Stimulated activated naive CD4-positive, alpha-beta T cell (primary cell): Measurements from ENCODE around the gene FAM131B.
A peak's percentile ranks its signal among the peaks of the same experiment; 100 is the strongest.
"Not testable (repeated sequence)": the region's sequence is repeated elsewhere in the genome, so short reads cannot be mapped to it uniquely, and the experiment has no call there.

Experiments used
- DNase-seq, 6 experiments: peaks; one replicate each; lab custom pipeline; 2025; lab: John Stamatoyannopoulos, UW

Gene FAM131B

DNA sequence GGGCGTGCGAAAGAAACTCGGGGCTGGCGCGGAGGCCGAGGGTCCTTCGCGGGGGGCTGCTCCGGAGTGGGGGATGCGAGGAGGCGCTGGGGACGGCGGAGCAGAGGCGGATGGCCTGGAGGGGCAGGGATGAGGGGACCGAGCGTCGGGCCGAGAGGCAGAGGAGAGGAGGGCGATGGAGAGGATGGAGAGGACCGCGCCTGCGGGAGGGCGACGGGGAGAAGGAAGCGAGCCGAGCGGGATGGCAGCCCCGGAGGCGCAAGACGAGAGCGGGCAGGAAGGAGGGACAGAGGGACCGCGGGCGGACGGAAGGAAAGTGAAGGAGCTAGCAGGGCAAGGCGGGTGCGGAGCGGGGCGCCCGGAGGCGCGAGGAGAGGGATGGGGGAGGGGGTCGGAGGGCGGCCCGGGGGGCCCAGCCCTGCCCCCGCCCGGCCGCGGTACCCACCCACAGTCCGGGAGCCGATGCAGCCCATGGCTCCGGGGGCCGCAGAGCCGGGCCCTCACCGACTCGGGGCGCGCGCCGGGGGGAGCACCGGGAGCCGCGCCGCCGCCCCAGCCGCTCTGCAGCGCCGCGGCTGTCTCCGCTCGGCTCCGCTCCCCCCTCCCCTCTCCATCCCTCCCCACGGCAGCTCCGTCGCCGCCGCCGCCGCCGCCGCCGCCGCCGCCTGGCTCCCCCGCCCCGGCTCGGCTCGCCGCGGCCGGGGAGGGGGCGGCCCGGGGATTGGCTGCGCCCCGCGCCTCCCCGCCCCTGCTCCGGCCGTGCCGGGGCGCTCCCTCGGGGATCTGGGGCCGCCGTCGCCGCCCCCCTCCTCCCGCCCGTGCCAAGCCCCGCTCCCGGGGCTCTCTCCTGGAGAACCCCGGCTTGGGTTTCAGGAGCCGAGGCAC, at the start of gene FAM131B:
TSS of gene FAM131B (minus strand) at position 583 of the 885 bp plus-strand sequence. CDS start at position 473, 110 bp downstream.
- DNase-seq = peak in 4 of 6 experiments; percentile 7 to 28 (median 16)

DNA sequence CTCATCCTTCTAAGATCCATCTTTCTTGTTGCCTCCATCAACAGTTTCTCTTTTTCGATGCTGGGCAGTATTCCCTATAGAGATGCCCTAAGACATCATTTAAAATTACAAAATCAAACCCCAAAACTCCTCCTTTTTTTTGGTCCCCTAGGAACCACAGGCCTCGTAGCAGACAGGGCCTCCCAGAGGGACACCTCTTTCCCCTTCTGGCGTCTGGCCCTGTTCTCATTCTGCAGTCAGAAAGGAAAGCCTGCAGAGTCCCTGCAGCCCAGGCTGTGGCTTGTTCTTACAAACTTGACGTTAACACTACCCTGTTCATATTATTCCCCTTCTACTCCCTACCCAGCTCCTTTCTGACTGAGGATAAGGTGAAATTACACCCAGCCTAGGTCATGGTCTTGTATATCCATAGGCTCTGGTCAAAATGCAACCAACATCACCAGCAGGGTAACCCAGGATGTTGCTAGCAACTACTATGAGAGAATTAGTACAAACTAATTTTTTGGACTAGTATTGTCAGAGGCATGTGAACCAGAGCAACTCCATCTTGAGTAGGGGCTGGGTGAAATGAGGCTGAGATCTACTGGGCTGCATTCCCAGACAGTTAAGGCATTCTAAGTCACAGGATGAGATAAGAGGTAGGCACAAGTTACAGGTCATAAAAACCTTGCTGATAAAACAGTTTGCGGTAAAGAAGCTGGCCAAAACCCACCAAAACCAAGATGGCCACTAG, 49.6 kb upstream of the FAM131B start:
- no peak for DNase-seq

DNA sequence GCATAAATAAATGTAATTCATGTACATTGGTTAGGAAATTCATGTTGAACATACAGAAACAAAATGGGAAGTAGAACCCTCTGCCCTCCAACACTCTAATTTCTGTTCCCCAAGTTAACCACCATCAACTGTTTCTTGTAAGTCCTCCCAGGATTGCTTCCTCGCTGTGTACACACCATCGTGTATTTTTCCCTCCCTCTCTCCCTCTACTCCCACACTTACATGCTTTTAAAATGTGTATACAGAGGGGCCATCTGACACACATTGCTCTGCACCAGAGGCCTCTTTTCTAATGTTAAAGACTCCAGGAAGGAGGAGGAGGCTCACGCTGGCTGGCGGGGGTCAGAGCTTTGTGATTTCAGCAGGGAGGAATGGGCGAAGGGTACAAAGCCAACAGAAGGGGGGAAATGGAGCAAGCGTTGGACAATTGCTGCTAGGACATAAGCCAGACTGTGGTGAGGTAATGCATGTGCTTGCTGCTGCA, 48.0 kb upstream of the FAM131B start:
- DNase-seq = no peak

DNA sequence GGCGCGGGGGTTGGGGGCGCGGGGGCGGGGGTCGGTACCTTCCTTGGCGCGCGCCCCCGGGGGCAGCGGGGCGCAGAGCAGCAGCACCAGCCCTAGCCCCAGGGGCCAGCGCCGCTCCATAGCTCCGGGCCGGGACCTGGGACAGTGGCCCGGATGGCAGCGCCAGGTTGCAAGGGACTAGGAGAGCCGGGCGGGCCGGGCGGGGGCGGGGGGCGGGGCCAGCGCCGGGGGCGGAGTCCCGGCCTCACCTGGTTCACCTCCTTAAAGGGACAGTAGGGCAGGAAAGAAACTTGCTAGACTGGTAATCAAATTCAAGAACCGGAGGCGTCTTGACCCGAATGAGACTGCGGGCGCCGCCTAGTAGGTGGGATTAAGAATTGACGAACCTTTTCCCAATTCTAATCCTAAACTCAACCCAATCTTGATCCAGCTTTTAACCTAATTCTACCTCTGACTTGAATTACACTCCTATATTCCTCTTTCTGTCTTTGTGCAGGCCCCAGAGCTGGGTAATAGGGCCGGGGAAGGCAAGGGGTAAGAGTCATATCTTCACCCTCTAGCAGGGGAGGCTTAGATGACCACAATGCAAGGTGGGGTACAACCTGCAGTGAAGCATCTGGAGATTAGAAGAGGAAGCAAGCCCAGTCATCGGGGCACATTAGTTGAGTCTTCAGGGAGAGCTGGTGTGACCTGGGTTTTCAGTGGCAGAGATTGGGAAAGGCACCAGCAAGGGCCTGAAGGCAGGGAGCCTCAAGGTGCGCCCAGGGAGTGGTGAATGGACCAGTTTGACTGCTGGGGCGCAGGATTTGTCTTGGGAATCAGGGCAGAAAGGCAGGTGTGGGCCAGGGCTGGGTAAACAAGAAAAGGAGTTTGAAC, 46.4 kb upstream of the FAM131B start, which contains the start of gene EPHA1:
TSS of gene EPHA1 (minus strand) at position 171 of the 876 bp plus-strand sequence. CDS start at position 120, 51 bp downstream.
- peak; percentile 60 to 76 (median 69) for DNase-seq

DNA sequence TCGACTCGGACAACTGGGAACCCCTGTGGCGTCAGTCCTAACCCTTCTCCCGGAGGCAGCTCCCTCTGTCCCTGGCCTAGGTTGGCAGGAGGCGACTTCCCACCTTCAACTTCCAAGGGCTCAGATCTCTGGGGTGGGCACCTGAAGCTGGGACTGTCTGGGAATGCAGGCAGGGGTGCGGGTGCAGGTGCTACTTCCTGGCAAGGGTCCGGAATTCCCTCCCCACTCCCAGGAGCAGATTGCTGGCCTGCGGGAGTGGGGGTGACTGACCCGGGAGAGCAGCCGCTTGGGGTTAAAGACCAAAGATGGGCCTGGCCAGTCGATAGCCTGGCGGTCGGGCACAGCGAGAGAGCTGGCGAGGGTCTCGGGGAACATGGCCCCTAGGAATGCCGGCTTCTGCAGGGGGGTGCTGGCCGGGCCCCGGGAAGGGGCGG, 45.8 kb upstream of the FAM131B start:
- no peak for DNase-seq

DNA sequence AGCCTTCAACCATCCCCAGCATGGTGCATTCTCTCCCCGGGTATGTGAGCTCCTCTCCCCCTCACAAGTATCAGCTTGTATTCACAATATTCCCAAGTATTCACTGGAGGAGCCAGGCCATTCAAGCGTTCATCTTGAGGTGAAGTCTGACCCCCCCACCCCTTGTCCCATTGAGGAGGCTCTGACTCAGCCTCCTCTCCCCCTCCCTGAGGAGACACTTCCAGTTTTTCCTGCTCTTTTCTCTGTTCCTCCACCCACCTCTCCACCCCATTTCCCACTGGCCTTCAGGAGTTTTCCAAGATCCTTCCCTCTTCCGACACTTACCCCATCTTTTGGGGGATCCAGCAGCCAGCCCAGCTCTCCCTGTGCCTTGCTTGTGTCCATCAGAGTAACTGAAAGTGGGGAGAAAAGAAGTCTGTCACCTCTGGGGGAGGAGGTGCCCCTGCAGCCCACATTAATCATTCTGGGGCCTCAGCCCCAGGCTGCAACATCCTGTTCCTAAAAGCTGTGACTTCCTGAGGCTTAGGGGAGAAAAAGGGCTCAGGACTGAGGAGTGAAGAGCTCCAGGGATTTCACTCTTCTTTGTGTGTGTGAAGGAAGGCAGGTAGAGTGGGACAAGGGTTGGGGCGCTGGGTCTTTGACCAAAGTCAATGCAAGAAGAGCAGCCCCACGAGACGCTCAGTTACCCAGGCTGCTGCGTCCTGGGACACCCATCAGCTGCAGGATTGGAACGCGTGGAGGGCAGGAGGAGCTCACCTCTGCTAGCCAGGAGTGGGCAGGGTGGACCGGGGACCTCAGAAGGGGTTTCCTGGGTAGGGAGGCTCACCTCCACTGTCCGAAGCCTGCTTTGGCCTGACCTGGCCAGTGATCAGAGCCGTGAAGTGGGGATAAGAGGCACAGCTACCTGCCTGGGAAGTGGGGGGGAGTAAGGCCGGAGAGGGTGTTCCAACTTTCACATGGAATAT, 45.1 kb upstream of the FAM131B start:
- peak in 5 of 6 experiments; percentile 14 to 71 (median 52) for DNase-seq

DNA sequence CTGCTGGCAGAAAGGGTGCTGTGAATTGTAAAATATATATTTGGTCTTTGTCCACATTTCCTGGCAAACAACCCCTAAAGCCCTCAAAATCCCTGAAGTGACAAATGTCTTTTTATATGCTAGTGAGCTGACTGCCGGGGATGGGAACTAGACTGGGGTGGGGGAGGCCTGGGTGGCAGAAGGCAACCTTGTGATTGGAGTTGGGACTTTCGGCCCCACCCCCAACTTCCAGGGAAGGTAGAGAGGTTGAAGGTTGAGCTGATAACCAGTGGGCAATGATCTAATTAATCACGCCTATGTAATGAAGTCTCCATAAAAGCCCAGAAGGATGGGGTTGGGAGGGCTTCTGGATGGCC, 43.5 kb upstream of the FAM131B start:
- DNase-seq = no peak

DNA sequence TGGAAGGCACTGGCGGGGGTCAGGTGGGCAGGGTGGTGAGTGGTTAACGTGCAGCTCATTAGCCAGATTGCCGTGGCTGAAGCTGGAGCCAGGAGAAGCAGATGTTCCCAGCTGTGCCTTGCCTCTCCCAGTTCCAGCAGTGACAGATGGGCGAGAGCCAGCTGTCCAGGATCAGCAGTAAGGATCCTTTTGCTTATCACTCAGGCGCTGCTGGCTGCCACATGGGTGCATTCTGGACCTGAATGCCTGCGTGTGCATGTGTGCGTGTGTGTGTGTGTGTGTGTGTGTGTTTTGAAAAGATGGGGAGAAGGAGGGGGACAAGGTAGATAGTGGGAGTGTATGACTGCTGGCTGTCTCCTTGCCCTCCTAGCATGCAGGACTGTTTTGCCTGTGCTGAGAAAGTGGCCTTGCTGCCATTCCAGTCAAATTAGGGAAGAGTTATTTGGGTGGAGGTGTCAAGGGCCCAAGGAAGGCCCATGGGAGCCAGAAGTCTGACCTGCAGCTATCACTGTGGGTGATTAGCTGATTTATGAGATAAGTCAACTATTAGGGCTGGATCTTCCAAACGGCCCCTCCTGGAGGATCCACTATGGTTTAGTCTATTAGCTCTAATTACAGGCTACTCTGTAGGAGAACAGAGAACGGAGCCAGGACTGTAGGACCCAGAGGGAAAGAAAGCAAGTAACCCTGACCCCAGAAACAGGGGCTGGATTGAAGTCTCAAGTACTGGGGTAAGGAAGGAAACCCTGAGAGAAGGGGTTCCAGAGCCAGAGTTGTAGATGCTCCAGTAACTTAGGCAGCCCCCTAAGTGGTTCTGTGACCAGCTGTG, 42.9 kb upstream of the FAM131B start:
- no peak for DNase-seq

DNA sequence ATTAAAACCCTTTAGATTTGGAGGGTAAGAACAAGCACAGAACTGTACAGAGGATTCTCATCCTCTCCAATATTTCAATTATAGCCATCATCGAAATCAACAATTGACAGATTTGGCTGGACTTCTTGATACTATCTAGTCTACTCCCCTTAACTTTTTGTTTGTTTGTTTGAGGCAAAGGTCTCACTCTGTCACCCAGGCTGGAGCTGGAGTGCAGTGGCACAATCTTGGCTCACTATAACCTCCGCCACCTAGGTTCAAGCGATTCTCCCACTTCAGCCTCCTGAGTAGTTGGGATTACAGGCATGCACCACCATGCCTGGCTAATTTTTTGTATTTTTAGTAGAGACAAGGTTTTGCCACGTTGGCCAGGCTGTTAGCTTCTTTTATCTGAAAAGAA, 39.7 kb upstream of the FAM131B start:
- DNase-seq = not testable (repeated sequence)

DNA sequence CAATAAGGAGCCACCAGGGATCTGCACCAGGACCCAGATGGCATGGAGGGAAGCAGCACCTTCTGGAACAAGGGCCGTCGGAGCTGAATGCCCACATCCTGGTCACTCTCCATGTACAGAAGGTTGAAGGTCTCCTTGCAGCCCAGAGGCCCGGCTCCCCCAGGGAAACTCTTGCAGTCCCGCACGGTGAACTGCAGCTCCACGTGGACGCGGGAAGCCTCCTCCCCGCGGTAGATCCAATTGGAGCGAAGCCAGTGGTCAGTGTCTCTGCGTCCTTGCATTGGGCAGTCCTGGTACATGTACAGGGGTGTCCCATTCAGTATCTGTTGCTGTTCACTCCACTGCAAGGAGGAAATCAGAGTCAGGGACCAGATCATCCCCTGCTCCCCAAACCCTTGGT, 38.8 kb upstream of the FAM131B start:
- DNase-seq = no peak

DNA sequence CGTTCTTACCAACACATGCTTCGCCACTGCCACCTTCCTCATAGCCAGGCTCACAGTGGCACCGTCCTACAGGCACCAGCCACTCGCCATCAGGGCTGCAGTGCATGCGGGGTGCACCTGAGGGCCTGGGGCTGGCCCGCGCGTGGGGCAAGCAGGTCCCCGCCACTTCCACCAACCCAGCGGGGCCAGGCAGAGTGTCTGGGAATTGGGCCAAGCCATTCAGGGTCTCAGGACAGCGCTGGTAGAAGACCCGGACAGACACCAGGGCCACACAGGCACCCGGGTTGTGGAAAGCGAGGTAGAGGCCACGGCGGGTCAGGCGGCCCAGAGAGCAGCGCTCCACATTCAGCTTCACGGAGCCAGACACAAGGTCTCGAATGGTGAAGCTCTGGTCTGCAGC, 37.1 kb upstream of the FAM131B start:
- no peak for DNase-seq

DNA sequence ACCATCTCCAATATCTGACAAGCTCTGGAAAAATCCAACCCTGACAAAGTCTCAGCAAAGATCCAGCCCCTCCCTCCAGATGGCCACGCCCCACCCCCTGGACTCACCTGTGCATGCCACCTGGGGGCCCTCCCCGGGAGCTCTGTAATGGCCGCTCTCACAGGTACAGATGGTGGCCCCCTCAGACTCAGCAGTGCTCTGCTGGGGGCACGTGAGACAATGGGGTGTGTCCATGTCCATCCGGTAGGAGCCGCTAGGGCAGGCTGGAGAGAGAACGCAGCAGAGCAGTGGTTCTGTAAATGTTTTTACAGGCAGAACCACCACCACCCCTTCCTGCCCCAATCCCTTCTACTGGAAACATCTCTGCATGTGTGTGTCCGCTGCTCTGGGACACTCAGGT, 36.6 kb upstream of the FAM131B start:
- no peak for DNase-seq

DNA sequence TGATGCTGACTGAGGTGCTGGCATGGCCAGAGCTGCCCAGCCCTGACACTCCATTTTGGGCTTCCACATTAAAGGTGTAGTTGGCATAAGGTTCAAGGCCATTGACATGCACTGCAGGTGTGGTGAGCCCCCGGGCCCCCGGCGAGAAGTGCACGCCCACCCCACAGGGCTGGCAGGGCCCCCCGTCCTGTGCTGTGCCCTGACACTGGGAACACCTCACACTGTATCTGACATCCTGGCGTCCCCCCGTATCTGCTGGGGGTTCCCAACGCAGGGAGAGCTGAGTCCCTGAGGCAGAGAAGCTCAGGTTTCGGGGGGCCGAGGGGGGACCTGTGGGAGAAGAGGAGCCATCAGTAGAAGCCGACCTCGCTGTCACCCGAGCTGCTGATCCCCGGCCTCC, 36.1 kb upstream of the FAM131B start:
- DNase-seq = no peak

DNA sequence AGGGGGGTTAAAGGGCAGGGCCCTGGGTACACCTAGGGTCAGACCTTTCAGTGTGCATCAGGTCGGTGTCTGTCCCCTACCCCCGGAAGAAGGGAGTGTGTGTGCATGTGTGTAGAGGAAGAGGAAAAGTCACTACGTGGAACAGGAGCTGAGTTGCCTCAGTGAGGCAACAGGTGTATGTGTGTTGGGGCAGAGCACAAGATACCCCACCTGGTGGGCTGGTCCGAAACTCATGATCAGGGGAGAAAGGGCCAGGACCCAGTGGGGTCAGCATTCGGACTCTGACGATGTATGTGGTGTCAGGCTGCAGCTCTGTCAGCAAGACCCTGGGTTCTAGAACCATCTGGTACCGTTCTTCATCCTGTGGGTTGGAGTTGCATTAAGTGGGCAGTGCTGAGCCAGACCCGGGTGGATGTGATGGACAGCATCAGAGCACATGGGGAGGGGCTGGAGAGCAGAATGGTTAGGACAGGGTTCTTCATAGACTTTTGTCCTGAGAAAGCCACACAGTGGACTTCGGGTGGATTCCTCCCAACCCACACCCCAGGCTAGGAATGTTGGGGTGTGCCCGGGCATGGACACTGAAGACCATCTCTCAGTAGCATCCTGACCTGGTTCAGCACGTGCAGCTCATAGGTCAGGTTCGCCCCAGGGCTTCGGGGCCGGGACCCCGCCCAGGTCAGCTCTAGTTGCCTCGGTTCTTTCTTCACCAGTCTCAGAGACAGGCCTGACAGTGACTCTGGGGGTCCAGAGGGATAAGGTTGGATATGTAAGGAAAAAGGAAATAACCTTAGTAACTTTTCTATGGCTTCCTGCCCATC, 35.4 kb upstream of the FAM131B start:
- DNase-seq = no peak

DNA sequence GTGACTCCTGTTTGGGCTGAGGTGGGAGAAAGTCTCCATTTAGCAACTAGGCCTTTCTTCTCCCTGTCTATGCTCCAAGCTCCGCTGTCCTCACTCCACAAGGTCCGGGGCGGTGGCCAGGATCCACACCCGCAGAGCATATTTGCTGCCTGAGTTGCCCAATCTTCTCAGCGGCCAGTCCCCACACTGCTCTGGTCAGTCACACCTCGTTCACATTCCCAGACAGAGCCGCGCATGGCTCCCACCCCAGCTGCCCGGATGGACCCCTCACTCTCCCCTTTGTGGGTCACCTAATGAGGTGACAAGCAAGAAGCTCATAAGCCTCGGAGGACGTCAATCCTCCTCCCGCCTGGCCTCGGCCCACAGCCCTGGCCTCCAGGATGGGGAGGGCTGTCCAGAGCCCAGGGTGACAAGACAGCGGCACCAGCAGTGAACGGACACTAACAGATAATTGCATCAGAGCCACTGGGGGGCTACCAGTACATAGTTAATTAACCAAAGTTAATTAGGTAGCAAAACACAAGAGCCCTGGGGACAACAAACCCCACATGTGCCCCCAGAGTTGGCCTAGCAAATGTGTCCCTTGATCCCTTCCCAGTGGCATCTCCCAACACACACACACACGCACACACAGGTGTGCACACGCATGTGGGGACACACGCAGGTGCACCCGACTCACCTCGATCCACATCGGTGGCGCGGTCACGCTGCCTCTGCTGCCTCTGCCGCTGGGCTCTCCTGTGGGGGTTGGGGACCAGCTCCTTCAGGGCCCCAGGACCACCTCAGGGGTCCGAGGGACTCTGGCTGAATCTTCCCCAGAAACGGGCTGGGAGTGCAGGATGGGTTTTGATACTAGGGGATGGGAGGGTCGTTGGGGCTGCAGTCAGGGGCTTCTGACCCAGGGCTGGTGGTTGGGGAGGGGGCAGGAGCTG, 34.4 kb upstream of the FAM131B start:
- DNase-seq = no peak

DNA sequence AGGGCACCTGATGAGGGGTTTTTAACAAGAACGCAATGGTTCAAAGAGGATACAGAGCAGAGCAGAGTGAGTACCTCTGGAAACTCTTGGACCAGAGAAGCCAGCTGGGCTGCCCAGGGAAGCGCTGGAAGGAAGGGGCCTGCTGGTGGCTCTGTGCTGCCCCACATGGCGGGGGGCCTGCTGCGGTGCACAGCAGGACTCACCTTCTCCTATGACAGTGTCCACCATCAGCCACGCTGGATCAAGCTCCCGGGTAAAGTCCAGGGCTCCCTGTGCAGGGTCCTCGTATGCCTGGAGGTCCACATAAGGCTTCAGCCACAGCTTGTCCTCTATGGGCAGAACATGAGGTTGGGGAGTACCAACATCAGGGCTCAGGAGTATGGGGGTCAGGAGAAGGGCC, 33.7 kb upstream of the FAM131B start:
- DNase-seq = no peak
